Activated CD4-positive, CD25-positive, alpha-beta regulatory T cell (primary cell): ENCODE data around the gene RXFP3.

Source experiments
- DNase-seq, 4 experiments: peaks; one replicate each; lab custom pipeline; 2025; lab: John Stamatoyannopoulos, UW

Gene RXFP3

DNA sequence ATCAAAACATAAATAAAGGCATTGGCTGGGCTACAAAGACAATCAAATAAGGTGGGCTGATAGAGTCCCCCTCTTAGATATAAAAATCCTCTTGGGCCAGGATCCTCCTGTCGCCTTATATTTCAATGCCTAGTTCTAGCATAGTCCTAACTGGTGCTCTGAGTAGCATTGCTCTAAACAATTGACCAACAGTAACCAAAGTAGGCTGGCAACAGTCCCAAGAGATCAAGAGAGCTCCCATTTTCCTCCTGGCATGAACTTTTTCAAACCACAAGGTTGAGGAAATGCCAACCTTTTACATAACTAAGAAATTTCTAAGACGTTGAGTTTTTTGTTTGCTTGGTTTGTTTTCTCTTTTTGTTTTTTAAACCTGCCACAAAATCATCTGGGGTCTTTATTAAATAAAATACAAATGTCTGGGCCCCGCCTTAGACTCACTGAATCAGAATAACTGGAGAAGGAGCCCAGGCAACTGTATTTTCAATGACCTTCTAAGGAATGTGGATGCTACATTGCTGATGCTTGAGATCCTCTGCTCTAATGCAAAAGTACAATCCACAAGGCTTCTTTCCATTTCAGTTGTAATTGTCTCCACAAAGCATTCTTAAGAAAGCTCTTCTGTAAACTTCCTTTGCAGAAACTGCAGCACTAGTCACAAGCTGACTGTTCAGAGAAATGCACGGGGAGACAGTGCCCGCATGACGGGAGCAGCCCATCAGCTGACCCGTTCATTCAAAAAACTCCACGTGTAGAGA is 45.4 kb downstream of the RXFP3 start:
- DNase-seq: no peak

DNA sequence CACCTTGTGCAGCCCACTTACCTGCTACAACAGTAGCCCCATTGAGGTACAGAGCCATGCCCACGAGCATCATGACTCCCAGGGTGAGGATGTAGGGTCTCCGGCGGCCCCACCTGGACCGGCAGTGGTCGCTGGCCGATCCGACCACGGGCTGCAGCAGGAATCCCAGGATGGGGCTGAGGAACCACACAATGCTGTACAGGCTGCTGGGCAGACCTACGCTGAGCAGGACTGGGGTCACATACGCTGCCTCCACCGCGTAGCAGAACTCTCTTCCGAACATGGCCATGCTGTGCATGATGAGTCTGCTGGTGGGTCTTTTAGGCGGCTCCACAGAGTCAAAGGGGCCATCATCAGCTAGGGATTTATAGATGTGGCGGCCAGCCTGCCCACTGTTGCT is 48.0 kb downstream of the RXFP3 start:
- no peak for DNase-seq

DNA sequence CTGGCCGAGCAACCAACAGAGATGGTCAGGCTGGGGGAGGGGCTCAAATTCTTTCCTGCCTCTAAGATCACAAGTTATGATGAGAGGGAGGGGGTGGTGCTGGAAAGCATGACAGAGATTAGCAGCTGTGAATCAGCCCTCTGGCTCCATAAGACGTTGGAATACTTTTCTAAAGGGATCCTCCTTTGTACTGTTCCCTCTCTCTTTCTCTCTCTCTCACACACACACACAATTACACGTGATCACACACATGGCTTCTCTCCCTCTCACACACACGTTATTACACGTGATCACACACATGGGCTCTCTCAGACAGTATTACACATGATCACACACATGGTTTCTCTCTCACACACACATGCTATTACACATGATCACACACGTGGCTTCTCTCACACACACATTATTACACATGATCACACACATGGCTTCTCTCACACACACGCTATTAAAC is 48.5 kb downstream of the RXFP3 start, which contains the start of gene SLC45A2:
SLC45A2 (minus strand) TSS at position 23 of the 454 bp plus-strand sequence. CDS start 110 bp downstream, outside the sequence.
- DNase-seq: no peak

DNA sequence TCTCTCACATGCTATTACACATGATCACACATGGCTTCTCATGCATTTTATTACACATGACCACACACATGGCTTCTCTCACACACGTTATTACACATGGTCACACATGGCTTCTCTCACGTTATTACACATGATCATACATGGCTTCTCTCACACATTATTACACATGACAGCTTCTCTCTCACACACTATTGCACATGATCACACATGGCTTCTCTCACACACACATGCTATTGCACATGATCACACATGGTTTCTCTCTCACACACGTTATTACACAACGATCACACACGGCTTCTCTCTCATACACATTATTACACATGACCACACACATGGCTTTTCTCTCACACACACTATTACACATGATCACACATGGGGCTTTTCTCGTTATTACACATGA is 49.3 kb downstream of the RXFP3 start:
- no peak for DNase-seq
